Measurements from ENCODE around the gene NDE1. TPM values are rescaled to one million over a fixed set of nuclear protein-coding genes. Genes with fewer than 3 reads are reported as not detected.

Gene NDE1
- total and polyA plus RNA-seq, 9 of the 15 experiments (the other 6 are each of a cell fraction or from before 2014, with no cell fraction given), result 3.1 to 59.9 (median 30.0) TPM

GRCh38 chr16:15650019-15650697 is at the start of gene NDE1 (continued):
- no peak for TF ChIP-seq USF1 (CRISPR knock-in tag; IDR thresholded peaks at IDR 0.05)
- TF ChIP-seq PTTG1 (tag; IDR thresholded peaks at IDR 0.05; ENCODE audit: low read depth), result no peak
- TF ChIP-seq CXXC5 (CRISPR knock-in tag; IDR thresholded peaks at IDR 0.05), result peak; percentile 91
- peak; percentile 55; the same call in 1 of the 2 replicates for TF ChIP-seq SIN3B (IDR thresholded peaks at IDR 0.05; ENCODE audit: low read depth)
- 0 out of 2 replicates have a peak, but pooled peaks have one; percentile 35 for TF ChIP-seq SP1 (CRISPR knock-in tag; IDR thresholded peaks at IDR 0.05)
- TF ChIP-seq ATF7 (IDR thresholded peaks at IDR 0.05), result peak; percentile 38; the same call in 1 of the 2 replicates
- no peak for TF ChIP-seq TFAM (CRISPR knock-in tag; conservative IDR thresholded peaks at IDR 0.05)
- no peak for TF ChIP-seq PHB (CRISPR knock-in tag; IDR thresholded peaks at IDR 0.05)
- no peak for TF ChIP-seq XRCC3 (IDR thresholded peaks at IDR 0.05)
- TF ChIP-seq ELK1 (CRISPR knock-in tag; IDR thresholded peaks at IDR 0.05), result no peak
- no peak for TF ChIP-seq BDP1 (IDR thresholded peaks at IDR 0.05; ENCODE audit: insufficient read depth, insufficient read length)
- no peak for TF ChIP-seq ERF (CRISPR knock-in tag; IDR thresholded peaks at IDR 0.05)
- peak in 1 of 2 experiments; percentile 14; a peak in 1 of 4 replicates for TF ChIP-seq SIN3A (IDR thresholded peaks at IDR 0.05; ENCODE audit: borderline replicate concordance in 2 of 2, control insufficient read depth in 1 of 2, low read depth in 2 of 2, low read length in 2 of 2)
- peak in 1 of 2 experiments; percentile 64; a peak in 3 of 4 replicates for TF ChIP-seq UBTF (IDR thresholded peaks at IDR 0.05; ENCODE audit: borderline replicate concordance in 1 of 2, low read depth in 2 of 2, low read length in 2 of 2)
- TF ChIP-seq BRCA1 (IDR thresholded peaks at IDR 0.05), result no peak
- no peak for TF ChIP-seq BRCA1 (CRISPR knock-in tag; IDR thresholded peaks at IDR 0.05)
- 0 out of 2 replicates have a peak, but pooled peaks have one; percentile 16 for TF ChIP-seq SOX6 (IDR thresholded peaks at IDR 0.05)
- 0 out of 2 replicates have a peak, but pooled peaks have one; percentile 9 for TF ChIP-seq ELF1 (tag; IDR thresholded peaks at IDR 0.05)
- no peak for TF ChIP-seq FOXK2 (conservative IDR thresholded peaks at IDR 0.05 in 1 of 2, IDR thresholded peaks at IDR 0.05 in 1 of 2; ENCODE audit: low read depth in 2 of 2)
- no peak for TF ChIP-seq GATAD2A (IDR thresholded peaks at IDR 0.05)
- TF ChIP-seq ZNF655 (CRISPR knock-in tag; IDR thresholded peaks at IDR 0.05), result no peak
- TF ChIP-seq LCOR (CRISPR knock-in tag; IDR thresholded peaks at IDR 0.05), result peak; percentile 44; the same call in 1 of the 2 replicates
